CD4-positive, alpha-beta T cell (primary cell): ENCODE results near the gene PCID2. TPM values are rescaled to one million over a fixed set of nuclear protein-coding genes. Genes with fewer than 3 reads are reported as not detected.

Source experiments
- ATAC-seq: fragments of 200-7000 bp; cut with Tn5 transposase; one replicate; pipeline ENCODE4 v1.10.0; 2022; ENCODE audit warnings: mild to moderate bottlenecking; ENCODE audit not compliant: poor library complexity
- CTCF ChIA-PET: fragments of 350-600 bp; sonication (Branson Sonifier 250); formaldehyde crosslinking; loops from one replicate; lab custom pipeline; 2021; ENCODE audit warnings: antibody characterized with exemption, inconsistent platforms; lab: Charles Lee
- POLR2A ChIA-PET: fragments of 350-600 bp; sonication (Branson Sonifier 250); formaldehyde crosslinking; loops from one replicate; lab custom pipeline; 2021; ENCODE audit warnings: antibody characterized with exemption, inconsistent platforms; lab: Charles Lee
- DNase-seq, 14 experiments: peaks; one replicate each; pipeline ENCODE4 v3.0.0-alpha.2; 2013 to 2020; ENCODE audit warnings: mixed read lengths in 2 of 14
- H3K27ac ChIP-seq, 2 donors: one replicate each; pipeline versions ENCODE4 v1.5.1 to v1.7.0; 2013; ENCODE audit warnings: low read length in 2 of 2, low read depth in 1 of 2, mild to moderate bottlenecking in 1 of 2
- H3K27me3 ChIP-seq, 2 experiments: 1 replicate in 1 of 2; 2 replicates in 1 of 2; pipeline versions ENCODE4 v1.6.1 to v1.7.0; 2013; ENCODE audit warnings: low read length in 2 of 2, control low read depth in 1 of 2, mild to moderate bottlenecking in 1 of 2, moderate library complexity in 1 of 2; ENCODE audit not compliant: insufficient read depth in 2 of 2, control insufficient read depth in 1 of 2
- H3K36me3 ChIP-seq: one replicate; pipeline ENCODE4 v1.6.1; 2013; ENCODE audit warnings: low read length, control low read depth; ENCODE audit not compliant: insufficient read depth
- H3K4me1 ChIP-seq: one replicate; pipeline ENCODE4 v1.6.1; 2013; ENCODE audit warnings: low read length, control low read depth; ENCODE audit not compliant: insufficient read depth
- H3K4me3 ChIP-seq: one replicate; pipeline ENCODE4 v1.5.1; 2013; ENCODE audit warnings: mild to moderate bottlenecking, low read length, moderate library complexity
- H3K9me3 ChIP-seq, 2 experiments: 1 replicate in 1 of 2; 2 replicates in 1 of 2; pipeline versions ENCODE4 v1.6.1 to v1.7.0; 2013; ENCODE audit warnings: low read length in 2 of 2, mild to moderate bottlenecking in 2 of 2, control low read depth in 1 of 2, moderate library complexity in 1 of 2; ENCODE audit not compliant: control insufficient read depth in 1 of 2, insufficient read depth in 1 of 2
- H3K27ac Mint-ChIP-seq: one replicate; pipeline ENCODE4 v1.8.0; 2020; ENCODE audit warnings: mixed read lengths
- H3K27me3 Mint-ChIP-seq: one replicate; pipeline ENCODE4 v1.8.0; 2021; ENCODE audit warnings: mixed read lengths
- H3K36me3 Mint-ChIP-seq: one replicate; pipeline ENCODE4 v1.8.0; 2021; ENCODE audit warnings: low read depth, mixed read lengths
- H3K4me1 Mint-ChIP-seq: one replicate; pipeline ENCODE4 v1.8.0; 2021; ENCODE audit warnings: low read depth, mixed read lengths
- H3K4me3 Mint-ChIP-seq: one replicate; pipeline ENCODE4 v1.8.0; 2020; ENCODE audit warnings: mild to moderate bottlenecking, mixed read lengths
- H3K9me3 Mint-ChIP-seq: one replicate; pipeline ENCODE4 v1.8.0; 2020; ENCODE audit warnings: mixed read lengths
- CTCF ChIP-seq: fragments of 200-600 bp; IDR thresholded peaks from one replicate; pipeline ENCODE4 v1.8.0; 2022; ENCODE audit warnings: antibody characterized with exemption, mild to moderate bottlenecking
- intact Hi-C, 2 experiments: fragments of 100-400 bp; cut with DNase I in 1 of 2; cut with micrococcal nuclease in 1 of 2; formaldehyde crosslinking; loops; one replicate each; pipeline versions ENCODE4 v1.15.1 to v1.9.0; 2023 to 2025; cut with DNase I, micrococcal nuclease
- total RNA-seq, 174 experiments: library from RNA in 2 of 174; stranded (reverse) in 2 of 174; gene quantifications; one replicate each; pipeline ENCODE4 v1.2.3 and lab custom pipeline; 2021 to 2026

PCID2 gene
- total RNA-seq, 2 experiments from 2014 or later, result 33.6 to 33.7 TPM

GRCh38 chr13:113140677-113141600 lies 67.5 kb downstream of the PCID2 start:
- ATAC-seq (no peak), DNase-seq (no peak)
- Histone ChIP-seq H3K27ac (no peak overlapping the region), H3K4me1 (no peaks in the 10 kb centered on the region), H3K36me3 (no peaks in the 10 kb centered on the region), H3K9me3 (peaks cover 0 to 2% of the 10 kb centered on the region in 2 experiments), H3K27me3 (peaks cover 0 to 2% of the 10 kb centered on the region in 2 experiments), H3K4me3 (no peak overlapping the region)
- no peaks in the 10 kb centered on the region for H3K36me3 Mint-ChIP-seq
- H3K9me3 Mint-ChIP-seq, result no peaks in the 10 kb centered on the region
- intact Hi-C loops, result no loop called here
- no peak overlapping the region for H3K4me3 Mint-ChIP-seq
- H3K4me1 Mint-ChIP-seq, result no peaks in the 10 kb centered on the region
- no peak overlapping the region for H3K27ac Mint-ChIP-seq
- H3K27me3 Mint-ChIP-seq, result no peaks in the 10 kb centered on the region
- POLR2A ChIA-PET, result no interaction called here
- CTCF ChIA-PET, result no interaction called here
- TF ChIP-seq CTCF, result no peak

GRCh38 chr13:113139577-113139976 lies 68.9 kb downstream of the PCID2 start:
- Histone ChIP-seq H3K4me3 (no peak overlapping the region), H3K27me3 (no peaks in the 10 kb centered on the region), H3K4me1 (no peaks in the 10 kb centered on the region), H3K36me3 (no peaks in the 10 kb centered on the region), H3K27ac (no peak overlapping the region), H3K9me3 (no peaks in the 10 kb centered on the region)
- ChIA-PET POLR2A (no interaction called here), CTCF (no interaction called here)
- H3K9me3 Mint-ChIP-seq, result no peaks in the 10 kb centered on the region
- TF ChIP-seq CTCF, result no peak
- H3K27ac Mint-ChIP-seq, result no peak overlapping the region
- H3K36me3 Mint-ChIP-seq, result no peaks in the 10 kb centered on the region
- H3K4me1 Mint-ChIP-seq, result no peaks in the 10 kb centered on the region
- DNase-seq, result no peak
- no peak overlapping the region for H3K4me3 Mint-ChIP-seq
- ATAC-seq, result no peak
- intact Hi-C loops, result no loop called here
- H3K27me3 Mint-ChIP-seq, result no peaks in the 10 kb centered on the region

DNA sequence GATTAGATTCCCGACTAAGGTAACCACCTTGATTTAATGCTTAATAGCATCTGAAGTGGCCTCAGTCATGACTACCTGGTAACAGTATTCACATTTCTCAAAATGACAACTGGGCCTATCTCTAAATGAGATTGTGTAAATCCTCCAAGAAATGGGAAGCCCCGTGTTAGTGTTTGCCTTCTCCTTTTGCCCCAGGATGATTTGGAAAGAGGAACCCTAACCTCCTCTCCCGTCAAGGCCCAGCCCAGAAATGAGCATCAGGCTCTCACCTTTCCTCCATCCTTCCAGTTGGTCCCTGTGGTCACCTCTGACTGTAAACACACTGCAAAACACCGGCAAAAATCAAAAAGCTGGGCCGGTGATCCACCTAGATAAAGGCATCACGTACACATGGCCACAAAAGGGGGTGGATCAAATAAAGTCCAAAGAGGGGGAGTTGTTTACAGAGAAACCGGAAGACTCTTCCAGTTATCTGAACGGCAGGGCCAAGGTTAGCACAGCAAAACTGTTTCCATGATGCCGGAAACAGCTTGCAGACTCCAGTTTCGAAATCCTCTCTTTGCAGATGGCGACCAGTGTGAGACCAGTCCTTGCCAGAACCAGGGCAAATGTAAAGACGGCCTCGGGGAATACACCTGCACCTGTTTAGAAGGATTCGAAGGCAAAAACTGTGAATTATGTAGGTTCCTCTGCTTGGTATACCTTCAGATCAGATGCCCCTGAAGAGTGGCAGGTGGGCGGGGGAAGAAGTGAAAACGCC lies 69.5 kb downstream of the PCID2 start:
- Mint-ChIP-seq H3K27ac (no peak overlapping the region), H3K36me3 (no peaks in the 10 kb centered on the region), H3K9me3 (no peaks in the 10 kb centered on the region), H3K4me1 (no peaks in the 10 kb centered on the region), H3K4me3 (no peak overlapping the region), H3K27me3 (no peaks in the 10 kb centered on the region)
- ChIA-PET POLR2A (no interaction called here), CTCF (no interaction called here)
- Histone ChIP-seq H3K27ac (no peak overlapping the region), H3K4me3 (no peak overlapping the region), H3K4me1 (no peaks in the 10 kb centered on the region), H3K36me3 (no peaks in the 10 kb centered on the region), H3K9me3 (no peaks in the 10 kb centered on the region), H3K27me3 (no peaks in the 10 kb centered on the region)
- ATAC-seq (no peak), DNase-seq (no peak)
- no peak for TF ChIP-seq CTCF
- intact Hi-C loops, result no loop called here
